Measurements from ENCODE around the gene ATG7. TPM values are rescaled to one million over a fixed set of nuclear protein-coding genes. Genes with fewer than 3 reads are reported as not detected.

The ATG7 gene
- total RNA-seq, 1 donor from 2014 or later: 23.0 TPM

GRCh38 chr3:11539218-11539617 is 267.0 kb downstream of the ATG7 start:
- peaks cover 2% of the 10 kb centered on the region for H3K27me3 Mint-ChIP-seq (ENCODE audit: unreplicated experiment)
- H3K9me3 Mint-ChIP-seq (ENCODE audit: unreplicated experiment): peaks cover 7% of the 10 kb centered on the region
- H3K27ac Mint-ChIP-seq (ENCODE audit: unreplicated experiment): no peak overlapping the region

GRCh38 chr3:11539677-11540076 is 267.5 kb downstream of the ATG7 start:
- Mint-ChIP-seq H3K27me3 (ENCODE audit: unreplicated experiment) (peaks cover 2% of the 10 kb centered on the region), H3K4me1 (ENCODE audit: low read depth, unreplicated experiment) (peaks cover 2% of the 10 kb centered on the region), H3K4me3 (ENCODE audit: unreplicated experiment) (no peak overlapping the region), H3K36me3 (ENCODE audit: unreplicated experiment) (peaks cover 7% of the 10 kb centered on the region), H3K27ac (ENCODE audit: unreplicated experiment) (no peak overlapping the region), H3K9me3 (ENCODE audit: unreplicated experiment) (peaks cover 7% of the 10 kb centered on the region)
- TF ChIP-seq CTCF (IDR thresholded peaks at IDR 0.05; ENCODE audit: partially characterized antibody, unreplicated experiment): peak; percentile 14
- DNase-seq: no peak

More at GRCh38 chr3:11539218-11539617, 267.0 kb downstream of the ATG7 start:
- Mint-ChIP-seq H3K4me1 (ENCODE audit: low read depth, unreplicated experiment) (peaks cover 2% of the 10 kb centered on the region), H3K4me3 (ENCODE audit: unreplicated experiment) (no peak overlapping the region), H3K36me3 (ENCODE audit: unreplicated experiment) (peaks cover 7% of the 10 kb centered on the region)
- no peak for TF ChIP-seq CTCF (IDR thresholded peaks at IDR 0.05; ENCODE audit: partially characterized antibody, unreplicated experiment)
- no peak for DNase-seq

GRCh38 chr3:11541321-11542303 is 269.4 kb downstream of the ATG7 start:
- H3K4me1 Mint-ChIP-seq (ENCODE audit: low read depth, unreplicated experiment): peaks cover 6% of the 10 kb centered on the region
- peaks cover 7% of the 10 kb centered on the region for H3K36me3 Mint-ChIP-seq (ENCODE audit: unreplicated experiment)
- no peak overlapping the region for H3K27ac Mint-ChIP-seq (ENCODE audit: unreplicated experiment)
- H3K9me3 Mint-ChIP-seq (ENCODE audit: unreplicated experiment): peaks cover 7% of the 10 kb centered on the region
- DNase-seq: no peak
- no peak for TF ChIP-seq CTCF (IDR thresholded peaks at IDR 0.05; ENCODE audit: partially characterized antibody, unreplicated experiment)
- no peak overlapping the region for H3K4me3 Mint-ChIP-seq (ENCODE audit: unreplicated experiment)
- H3K27me3 Mint-ChIP-seq (ENCODE audit: unreplicated experiment): peaks cover 2% of the 10 kb centered on the region

- Mint-ChIP-seq H3K9me3 (ENCODE audit: unreplicated experiment) (peaks cover 6% of the 10 kb centered on the region), H3K27me3 (ENCODE audit: unreplicated experiment) (no peaks in the 10 kb centered on the region), H3K36me3 (ENCODE audit: unreplicated experiment) (peaks cover 2% of the 10 kb centered on the region), H3K4me1 (ENCODE audit: low read depth, unreplicated experiment) (peaks cover 6% of the 10 kb centered on the region), H3K27ac (ENCODE audit: unreplicated experiment) (no peak overlapping the region), H3K4me3 (ENCODE audit: unreplicated experiment) (no peak overlapping the region)
- TF ChIP-seq CTCF (IDR thresholded peaks at IDR 0.05; ENCODE audit: partially characterized antibody, unreplicated experiment): no peak
- no peak for DNase-seq
These were observed 270.4 kb downstream of the ATG7 start for GRCh38 chr3:11542551-11542950.
